Measurements from ENCODE around the gene ABHD1.

ABHD1 gene

DNA sequence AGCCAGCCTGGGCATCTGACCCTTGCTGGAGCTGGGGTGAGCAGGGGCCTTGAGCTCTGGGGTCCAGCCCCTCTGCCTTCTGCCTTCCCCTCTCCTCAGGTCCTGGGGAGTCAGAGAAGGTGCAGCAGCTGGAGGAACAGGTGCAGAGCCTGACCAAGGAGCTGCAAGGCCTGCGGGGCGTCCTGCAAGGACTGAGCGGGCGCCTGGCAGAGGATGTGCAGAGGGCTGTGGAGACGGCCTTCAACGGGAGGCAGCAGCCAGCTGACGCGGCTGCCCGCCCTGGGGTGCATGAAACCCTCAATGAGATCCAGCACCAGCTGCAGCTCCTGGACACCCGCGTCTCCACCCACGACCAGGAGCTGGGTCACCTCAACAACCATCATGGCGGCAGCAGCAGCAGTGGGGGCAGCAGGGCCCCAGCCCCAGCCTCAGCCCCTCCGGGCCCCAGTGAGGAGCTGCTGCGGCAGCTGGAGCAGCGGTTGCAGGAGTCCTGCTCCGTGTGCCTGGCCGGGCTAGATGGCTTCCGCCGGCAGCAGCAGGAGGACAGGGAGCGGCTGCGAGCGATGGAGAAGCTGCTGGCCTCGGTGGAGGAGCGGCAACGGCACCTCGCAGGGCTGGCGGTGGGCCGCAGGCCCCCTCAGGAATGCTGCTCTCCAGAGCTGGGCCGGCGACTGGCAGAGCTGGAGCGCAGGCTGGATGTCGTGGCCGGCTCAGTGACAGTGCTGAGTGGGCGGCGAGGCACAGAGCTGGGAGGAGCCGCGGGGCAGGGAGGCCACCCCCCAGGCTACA lies 41.4 kb upstream of the ABHD1 start:
- H3K9me3 ChIP-seq (ENCODE audit: control insufficient read depth, low read length): no peaks in the 10 kb centered on the region
- no peak overlapping the region for H3K27ac ChIP-seq (ENCODE audit: low read depth, low read length, severe bottlenecking)
- whole genome bisulfite sequencing, 2 experiments (ENCODE audit: insufficient coverage in 2 of 2): 94 to 98% methylated on average over 28 to 38 of the region's 38 CpGs
- peaks cover 11% of the 10 kb centered on the region for H3K4me1 ChIP-seq (ENCODE audit: control insufficient read depth, insufficient read depth, low read length, poor library complexity, severe bottlenecking)
- H3K4me3 ChIP-seq (ENCODE audit: extremely low read depth, insufficient read depth, low read length, poor library complexity, severe bottlenecking): no peak overlapping the region
- H3K36me3 ChIP-seq (ENCODE audit: control insufficient read depth, insufficient read depth, low read length): no peaks in the 10 kb centered on the region

DNA sequence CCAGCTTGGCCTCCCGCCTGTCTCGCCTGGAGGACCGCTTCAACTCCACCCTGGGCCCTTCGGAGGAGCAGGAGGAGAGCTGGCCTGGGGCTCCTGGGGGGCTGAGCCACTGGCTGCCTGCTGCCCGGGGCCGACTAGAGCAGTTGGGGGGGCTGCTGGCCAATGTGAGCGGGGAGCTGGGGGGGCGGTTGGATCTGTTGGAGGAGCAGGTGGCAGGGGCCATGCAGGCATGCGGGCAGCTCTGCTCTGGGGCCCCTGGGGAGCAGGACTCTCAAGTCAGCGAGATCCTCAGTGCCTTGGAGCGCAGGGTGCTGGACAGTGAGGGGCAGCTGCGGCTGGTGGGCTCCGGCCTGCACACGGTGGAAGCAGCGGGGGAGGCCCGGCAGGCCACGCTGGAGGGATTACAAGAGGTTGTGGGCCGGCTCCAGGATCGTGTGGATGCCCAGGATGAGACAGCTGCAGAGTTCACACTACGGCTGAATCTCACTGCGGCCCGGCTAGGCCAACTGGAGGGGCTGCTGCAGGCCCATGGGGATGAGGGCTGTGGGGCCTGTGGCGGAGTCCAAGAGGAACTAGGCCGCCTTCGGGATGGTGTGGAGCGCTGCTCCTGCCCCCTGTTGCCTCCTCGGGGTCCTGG lies 40.7 kb upstream of the ABHD1 start:
- Histone ChIP-seq H3K4me1 (ENCODE audit: control insufficient read depth, insufficient read depth, low read length, poor library complexity, severe bottlenecking) (peaks cover 11% of the 10 kb centered on the region), H3K27ac (ENCODE audit: low read depth, low read length, severe bottlenecking) (no peak overlapping the region), H3K4me3 (ENCODE audit: extremely low read depth, insufficient read depth, low read length, poor library complexity, severe bottlenecking) (no peak overlapping the region), H3K9me3 (ENCODE audit: control insufficient read depth, low read length) (no peaks in the 10 kb centered on the region), H3K36me3 (ENCODE audit: control insufficient read depth, insufficient read depth, low read length) (no peaks in the 10 kb centered on the region)
- WGBS, 2 experiments (ENCODE audit: insufficient coverage in 2 of 2): 93 to 95% methylated on average over 21 to 27 of the region's 27 CpGs

DNA sequence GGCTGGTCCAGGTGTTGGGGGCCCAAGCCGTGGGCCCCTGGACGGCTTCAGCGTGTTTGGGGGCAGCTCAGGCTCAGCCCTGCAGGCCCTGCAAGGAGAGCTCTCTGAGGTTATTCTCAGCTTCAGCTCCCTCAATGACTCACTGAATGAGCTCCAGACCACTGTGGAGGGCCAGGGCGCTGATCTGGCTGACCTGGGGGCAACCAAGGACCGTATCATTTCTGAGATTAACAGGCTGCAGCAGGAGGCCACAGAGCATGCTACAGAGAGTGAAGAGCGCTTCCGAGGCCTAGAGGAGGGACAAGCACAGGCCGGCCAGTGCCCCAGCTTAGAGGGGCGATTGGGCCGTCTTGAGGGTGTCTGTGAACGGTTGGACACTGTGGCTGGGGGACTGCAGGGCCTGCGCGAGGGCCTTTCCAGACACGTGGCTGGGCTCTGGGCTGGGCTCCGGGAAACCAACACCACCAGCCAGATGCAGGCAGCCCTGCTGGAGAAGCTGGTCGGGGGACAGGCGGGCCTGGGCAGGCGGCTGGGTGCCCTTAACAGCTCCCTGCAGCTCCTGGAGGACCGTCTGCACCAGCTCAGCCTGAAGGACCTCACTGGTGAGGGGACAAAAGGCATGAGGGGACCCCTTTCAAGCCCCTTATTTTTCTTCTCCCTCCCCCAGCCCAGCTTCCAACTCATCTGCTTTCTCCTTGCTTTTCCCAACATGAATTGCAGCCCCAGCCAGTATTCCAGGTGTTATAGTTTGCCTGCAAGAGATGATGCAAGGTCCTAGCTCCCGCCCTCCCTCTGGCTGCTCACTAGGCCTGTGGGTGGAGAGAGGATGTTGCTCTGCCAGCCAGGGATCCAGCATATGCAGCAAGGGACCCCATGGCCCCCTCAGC lies 40.0 kb upstream of the ABHD1 start:
- Histone ChIP-seq H3K36me3 (ENCODE audit: control insufficient read depth, insufficient read depth, low read length) (no peaks in the 10 kb centered on the region), H3K27ac (ENCODE audit: low read depth, low read length, severe bottlenecking) (no peak overlapping the region), H3K4me1 (ENCODE audit: control insufficient read depth, insufficient read depth, low read length, poor library complexity, severe bottlenecking) (peaks cover 11% of the 10 kb centered on the region), H3K4me3 (ENCODE audit: extremely low read depth, insufficient read depth, low read length, poor library complexity, severe bottlenecking) (no peak overlapping the region), H3K9me3 (ENCODE audit: control insufficient read depth, low read length) (no peaks in the 10 kb centered on the region)
- 94 to 96% methylated on average over 11 to 20 of the region's 20 CpGs for WGBS, 2 experiments (ENCODE audit: insufficient coverage in 2 of 2)

DNA sequence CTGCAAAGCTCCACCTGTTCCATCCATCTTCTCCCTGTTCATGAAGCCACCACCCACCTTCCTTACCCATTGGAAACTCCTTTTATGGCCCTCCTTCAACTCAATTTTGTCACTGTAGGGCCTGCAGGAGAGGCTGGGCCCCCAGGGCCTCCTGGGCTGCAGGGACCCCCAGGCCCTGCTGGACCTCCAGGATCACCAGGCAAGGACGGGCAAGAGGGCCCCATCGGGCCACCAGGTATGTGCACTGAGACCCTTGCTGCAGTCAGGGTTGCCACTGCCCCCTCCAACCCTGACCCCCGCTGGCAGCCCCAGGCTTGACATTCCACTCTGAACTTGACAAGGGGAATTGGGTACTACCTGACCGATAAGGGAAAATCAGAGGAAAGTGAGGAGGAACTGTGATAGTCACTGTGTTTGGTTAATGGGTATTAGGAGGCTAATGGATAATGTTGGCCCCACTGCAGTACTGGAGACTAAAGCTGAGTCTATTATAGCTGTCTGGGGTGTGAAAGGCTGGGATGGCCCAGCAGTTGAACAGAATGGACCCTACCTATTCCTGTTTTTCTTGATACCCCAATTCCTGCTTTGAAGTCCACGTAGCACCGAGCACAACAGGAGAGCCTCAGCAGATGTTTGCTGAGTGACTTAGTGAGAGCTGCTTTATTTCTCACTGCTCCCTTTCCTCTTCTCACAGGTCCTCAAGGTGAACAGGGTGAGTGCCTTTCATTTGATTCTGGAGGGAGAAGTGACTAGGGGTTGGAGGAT lies 39.1 kb upstream of the ABHD1 start:
- peaks cover 11% of the 10 kb centered on the region for H3K4me1 ChIP-seq (ENCODE audit: control insufficient read depth, insufficient read depth, low read length, poor library complexity, severe bottlenecking)
- no peaks in the 10 kb centered on the region for H3K36me3 ChIP-seq (ENCODE audit: control insufficient read depth, insufficient read depth, low read length)
- 92% methylated on average over 3 to 4 of the region's 6 CpGs for WGBS, 2 experiments (ENCODE audit: insufficient coverage in 2 of 2)
- H3K4me3 ChIP-seq (ENCODE audit: extremely low read depth, insufficient read depth, low read length, poor library complexity, severe bottlenecking): no peak overlapping the region
- H3K27ac ChIP-seq (ENCODE audit: low read depth, low read length, severe bottlenecking): no peak overlapping the region
- H3K9me3 ChIP-seq (ENCODE audit: control insufficient read depth, low read length): no peaks in the 10 kb centered on the region

DNA sequence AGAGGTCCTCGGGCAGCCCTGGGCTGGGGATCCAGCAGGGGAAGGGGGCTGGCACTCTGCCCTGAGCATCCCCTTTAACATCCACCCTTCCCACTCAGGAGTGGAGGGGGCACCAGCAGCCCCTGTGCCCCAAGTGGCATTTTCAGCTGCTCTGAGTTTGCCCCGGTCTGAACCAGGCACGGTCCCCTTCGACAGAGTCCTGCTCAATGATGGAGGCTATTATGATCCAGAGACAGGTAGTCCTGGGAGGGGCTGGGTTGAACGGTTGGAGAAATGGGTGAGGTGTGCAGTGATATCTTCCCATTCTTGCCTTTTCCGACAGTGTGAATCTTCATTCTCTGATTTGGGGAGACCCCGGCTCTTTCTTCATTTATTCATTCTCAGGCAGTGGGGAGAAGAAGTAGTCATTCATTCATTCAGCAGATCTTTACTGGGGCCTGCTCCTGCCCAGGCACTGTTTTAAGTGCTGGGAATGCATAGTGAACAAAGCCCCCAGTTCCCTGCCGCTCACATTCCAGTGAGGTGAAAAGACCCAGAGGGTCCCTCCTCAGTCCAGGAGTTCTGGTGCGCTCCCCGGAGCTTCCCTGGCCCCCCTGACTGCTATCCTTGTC lies 38.4 kb upstream of the ABHD1 start:
- Histone ChIP-seq H3K4me3 (ENCODE audit: extremely low read depth, insufficient read depth, low read length, poor library complexity, severe bottlenecking) (peak overlapping the region; percentile 66), H3K4me1 (ENCODE audit: control insufficient read depth, insufficient read depth, low read length, poor library complexity, severe bottlenecking) (peaks cover 11% of the 10 kb centered on the region), H3K9me3 (ENCODE audit: control insufficient read depth, low read length) (no peaks in the 10 kb centered on the region), H3K36me3 (ENCODE audit: control insufficient read depth, insufficient read depth, low read length) (no peaks in the 10 kb centered on the region), H3K27ac (ENCODE audit: low read depth, low read length, severe bottlenecking) (no peak overlapping the region)
- WGBS, 2 experiments (ENCODE audit: insufficient coverage in 2 of 2): 53 to 55% methylated on average over 5 to 7 of the region's 10 CpGs

- H3K27ac ChIP-seq (ENCODE audit: low read depth, low read length, severe bottlenecking): peak overlapping the region; percentile 81
- no peaks in the 10 kb centered on the region for H3K36me3 ChIP-seq (ENCODE audit: control insufficient read depth, insufficient read depth, low read length)
- peak overlapping the region; percentile 66 for H3K4me3 ChIP-seq (ENCODE audit: extremely low read depth, insufficient read depth, low read length, poor library complexity, severe bottlenecking)
- WGBS, 2 experiments (ENCODE audit: insufficient coverage in 2 of 2): 2 to 6% methylated on average over 32 to 38 of the region's 38 CpGs
- peaks cover 11% of the 10 kb centered on the region for H3K4me1 ChIP-seq (ENCODE audit: control insufficient read depth, insufficient read depth, low read length, poor library complexity, severe bottlenecking)
- H3K9me3 ChIP-seq (ENCODE audit: control insufficient read depth, low read length): no peaks in the 10 kb centered on the region
Measured at GRCh38 chr2:27085673-27086089, 37.9 kb upstream of the ABHD1 start.

DNA sequence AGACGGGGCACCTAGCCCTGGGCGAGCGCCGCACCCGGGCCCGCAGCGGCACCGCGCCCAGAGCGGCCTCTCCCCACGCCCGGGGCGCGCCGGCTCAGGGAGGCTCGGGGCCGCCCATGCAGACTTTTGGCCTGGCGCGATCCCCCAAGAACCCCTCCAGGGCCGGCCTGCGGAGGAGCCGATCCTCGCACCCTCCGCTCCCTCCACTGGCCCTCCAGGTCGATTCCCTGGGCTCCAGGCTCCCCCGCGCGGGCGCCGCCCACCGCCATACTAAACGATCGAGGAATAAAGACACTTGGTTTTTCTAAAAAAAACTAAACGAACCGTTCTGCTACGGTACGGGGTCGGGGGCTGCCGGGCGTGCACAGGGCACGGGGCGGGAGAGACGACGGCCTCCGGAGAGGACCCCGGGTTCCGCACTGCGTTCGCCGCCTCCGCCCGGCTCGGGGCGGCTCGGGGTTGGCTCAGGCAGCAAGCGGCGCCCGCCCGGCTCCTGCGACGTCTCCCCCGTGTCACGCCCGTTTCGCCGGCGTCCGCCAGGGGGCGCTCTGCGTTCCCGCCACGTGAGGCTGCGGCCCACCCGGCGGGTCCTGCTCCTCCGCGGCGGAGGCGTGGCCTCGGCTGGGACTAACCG lies 37.4 kb upstream of the ABHD1 start:
- Histone ChIP-seq H3K9me3 (ENCODE audit: control insufficient read depth, low read length) (no peaks in the 10 kb centered on the region), H3K27ac (ENCODE audit: low read depth, low read length, severe bottlenecking) (peak overlapping the region; percentile 81), H3K4me1 (ENCODE audit: control insufficient read depth, insufficient read depth, low read length, poor library complexity, severe bottlenecking) (peaks cover 11% of the 10 kb centered on the region), H3K4me3 (ENCODE audit: extremely low read depth, insufficient read depth, low read length, poor library complexity, severe bottlenecking) (peak overlapping the region; percentile 66), H3K36me3 (ENCODE audit: control insufficient read depth, insufficient read depth, low read length) (no peaks in the 10 kb centered on the region)
- 0% methylated on average over 45 to 66 of the region's 81 CpGs for WGBS, 2 experiments (ENCODE audit: insufficient coverage in 2 of 2)

- Histone ChIP-seq H3K36me3 (ENCODE audit: control insufficient read depth, insufficient read depth, low read length) (no peaks in the 10 kb centered on the region), H3K4me3 (ENCODE audit: extremely low read depth, insufficient read depth, low read length, poor library complexity, severe bottlenecking) (peak within 1 kb of the TSS; percentile 66), H3K9me3 (ENCODE audit: control insufficient read depth, low read length) (no peaks in the 10 kb centered on the region), H3K4me1 (ENCODE audit: control insufficient read depth, insufficient read depth, low read length, poor library complexity, severe bottlenecking) (peaks cover 11% of the 10 kb centered on the region), H3K27ac (ENCODE audit: low read depth, low read length, severe bottlenecking) (peak within 1 kb of the TSS; percentile 81)
- 10 to 12% methylated on average over 45 to 54 of the region's 54 CpGs for WGBS, 2 experiments (ENCODE audit: insufficient coverage in 2 of 2)
Measured at GRCh38 chr2:27086724-27087593, 36.7 kb upstream of the ABHD1 start, which contains the start of gene KHK. TSS of gene KHK (plus strand) at chr2:27086772. CDS start at chr2:27087260, 488 bp downstream.

- H3K9me3 ChIP-seq (ENCODE audit: control insufficient read depth, low read length): no peaks in the 10 kb centered on the region
- 90 to 100% methylated on average over 3 of the region's 5 CpGs for WGBS, 2 experiments (ENCODE audit: insufficient coverage in 2 of 2)
- no peak overlapping the region for H3K27ac ChIP-seq (ENCODE audit: low read depth, low read length, severe bottlenecking)
- H3K36me3 ChIP-seq (ENCODE audit: control insufficient read depth, insufficient read depth, low read length): no peaks in the 10 kb centered on the region
- H3K4me3 ChIP-seq (ENCODE audit: extremely low read depth, insufficient read depth, low read length, poor library complexity, severe bottlenecking): no peak overlapping the region
- H3K4me1 ChIP-seq (ENCODE audit: control insufficient read depth, insufficient read depth, low read length, poor library complexity, severe bottlenecking): peaks cover 17% of the 10 kb centered on the region
Measured at GRCh38 chr2:27087823-27088410, 35.7 kb upstream of the ABHD1 start.
